ENCODE results near the gene OPTC. TPM values are rescaled to one million over a fixed set of nuclear protein-coding genes. Genes with fewer than 3 reads are reported as not detected.

OPTC gene
- total RNA-seq, 1 experiment from 2014 or later: not detected

DNA sequence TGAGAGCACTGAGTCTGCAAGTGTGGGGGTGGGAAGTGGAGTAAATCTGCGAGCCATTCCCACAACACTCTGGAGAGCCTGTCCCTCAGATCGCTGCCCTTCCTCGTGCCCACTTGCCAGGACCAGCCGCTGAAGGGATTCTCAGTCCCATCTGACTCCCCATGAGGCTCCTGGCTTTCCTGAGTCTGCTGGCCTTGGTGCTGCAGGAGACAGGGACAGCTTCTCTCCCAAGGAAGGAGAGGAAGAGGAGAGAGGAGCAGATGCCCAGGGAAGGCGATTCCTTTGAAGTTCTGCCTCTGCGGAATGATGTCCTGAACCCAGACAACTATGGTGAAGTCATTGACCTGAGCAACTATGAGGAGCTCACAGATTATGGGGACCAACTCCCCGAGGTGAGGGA lies 1.9 kb downstream of the OPTC start:
- Histone ChIP-seq H3K9me3 (ENCODE audit: control insufficient read depth in 1 of 2, insufficient read depth in 1 of 2, low read depth in 1 of 2, low read length in 2 of 2) (no peaks in the 10 kb centered on the region), H3K79me2 (ENCODE audit: insufficient read depth, low read length) (no peaks in the 10 kb centered on the region), H3K4me2 (ENCODE audit: low read length) (no peak overlapping the region), H3K4me1 (ENCODE audit: control insufficient read depth in 1 of 2, insufficient read depth in 2 of 2, low read length in 2 of 2) (no peaks in the 10 kb centered on the region), H3K36me3 (ENCODE audit: control insufficient read depth in 1 of 2, insufficient read depth in 2 of 2, low read length in 2 of 2) (no peaks in the 10 kb centered on the region), H3K27me3 (ENCODE audit: insufficient read depth, low read length) (no peaks in the 10 kb centered on the region), H3K27ac (ENCODE audit: low read depth, low read length) (no peak overlapping the region), H3K9me2 (ENCODE audit: insufficient read depth) (no peaks in the 10 kb centered on the region), H3K9ac (ENCODE audit: low read length) (no peak overlapping the region), H3K4me3 (replicated peaks in 1 of 2; ENCODE audit: low read depth in 1 of 2, low read length in 2 of 2) (no peak overlapping the region), H2AFZ (ENCODE audit: low read depth, low read length, poor library complexity, severe bottlenecking) (no peak overlapping the region), H4K20me1 (ENCODE audit: insufficient read depth) (no peaks in the 10 kb centered on the region)
- BruUV-seq (replicated peaks): no TSS peak
- RAD21 ChIA-PET (ENCODE audit: low non-redundant PET in 1 of 2, low total read pairs in 2 of 2, uncharacterized antibody in 2 of 2, unreplicated experiment in 2 of 2): no interaction called here
- DNase-seq (ENCODE audit: low read depth, low spot score) (no peak), ATAC-seq (no peak)
- POLR2A ChIA-PET: no interaction called here
- CTCF ChIA-PET: no interaction called here
- TF ChIP-seq, protein P1, sequence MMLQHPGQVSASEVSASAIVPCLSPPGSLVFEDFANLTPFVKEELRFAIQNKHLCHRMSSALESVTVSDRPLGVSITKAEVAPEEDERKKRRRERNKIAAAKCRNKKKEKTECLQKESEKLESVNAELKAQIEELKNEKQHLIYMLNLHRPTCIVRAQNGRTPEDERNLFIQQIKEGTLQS (IDR thresholded peaks at IDR 0.05): no peak
- intact Hi-C loops (cut with micrococcal nuclease): no loop called here

DNA sequence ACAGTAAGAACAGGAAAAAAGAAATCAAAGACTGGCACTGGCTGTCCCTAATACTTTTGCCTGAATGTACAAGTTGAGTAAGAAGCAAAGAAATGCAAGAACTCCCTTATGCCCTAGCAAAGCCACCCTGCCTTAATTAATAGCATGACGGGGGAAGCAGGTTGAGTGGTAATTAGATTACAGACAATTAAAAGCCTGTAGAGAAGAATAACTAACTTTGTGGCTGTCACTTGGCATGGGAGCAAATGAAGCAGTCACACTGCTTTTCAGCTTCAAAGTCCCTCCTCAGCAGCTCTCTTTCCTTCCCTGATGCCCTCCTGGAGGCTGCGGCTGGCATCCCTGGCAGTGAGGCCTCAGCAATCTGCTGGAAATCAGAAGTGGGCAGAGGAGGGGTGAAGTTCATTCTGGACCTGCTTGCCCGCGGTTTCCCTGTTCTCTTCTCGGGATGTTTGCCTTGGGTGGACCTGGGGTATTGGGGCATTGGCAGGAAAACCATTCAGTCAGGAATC lies 3.4 kb downstream of the OPTC start:
- BruUV-seq (replicated peaks): no TSS peak
- no peaks in the 10 kb centered on the region for H3K9me3 ChIP-seq (ENCODE audit: control insufficient read depth in 1 of 2, insufficient read depth in 1 of 2, low read depth in 1 of 2, low read length in 2 of 2)
- intact Hi-C loops (cut with micrococcal nuclease): no loop called here
- DNase-seq (ENCODE audit: low read depth, low spot score) (no peak), ATAC-seq (no peak)
- no peaks in the 10 kb centered on the region for H4K20me1 ChIP-seq (ENCODE audit: insufficient read depth)
- H3K4me3 ChIP-seq (replicated peaks in 1 of 2; ENCODE audit: low read depth in 1 of 2, low read length in 2 of 2): no peak overlapping the region
- H2AFZ ChIP-seq (ENCODE audit: low read depth, low read length, poor library complexity, severe bottlenecking): no peak overlapping the region
- H3K9me2 ChIP-seq (ENCODE audit: insufficient read depth): no peaks in the 10 kb centered on the region
- H3K79me2 ChIP-seq (ENCODE audit: insufficient read depth, low read length): no peaks in the 10 kb centered on the region
- H3K36me3 ChIP-seq (ENCODE audit: control insufficient read depth in 1 of 2, insufficient read depth in 2 of 2, low read length in 2 of 2): no peaks in the 10 kb centered on the region
- H3K27me3 ChIP-seq (ENCODE audit: insufficient read depth, low read length): peaks cover 3% of the 10 kb centered on the region; the same call in 1 of the 2 replicates
- RAD21 ChIA-PET (ENCODE audit: low non-redundant PET in 1 of 2, low total read pairs in 2 of 2, uncharacterized antibody in 2 of 2, unreplicated experiment in 2 of 2): no interaction called here
- no peaks in the 10 kb centered on the region for H3K4me1 ChIP-seq (ENCODE audit: control insufficient read depth in 1 of 2, insufficient read depth in 2 of 2, low read length in 2 of 2)
- POLR2A ChIA-PET: no interaction called here
- H3K4me2 ChIP-seq (ENCODE audit: low read length): no peak overlapping the region
- CTCF ChIA-PET: interaction anchor here (0.6 to 1.6 kb wide), 2 partner anchors 9 to 224 kb away, joined by 3 to 4 read pairs; no protein-coding TSS in a partner anchor
- H3K9ac ChIP-seq (ENCODE audit: low read length): no peak overlapping the region
- H3K27ac ChIP-seq (ENCODE audit: low read depth, low read length): no peak overlapping the region
- TF ChIP-seq, protein P2, sequence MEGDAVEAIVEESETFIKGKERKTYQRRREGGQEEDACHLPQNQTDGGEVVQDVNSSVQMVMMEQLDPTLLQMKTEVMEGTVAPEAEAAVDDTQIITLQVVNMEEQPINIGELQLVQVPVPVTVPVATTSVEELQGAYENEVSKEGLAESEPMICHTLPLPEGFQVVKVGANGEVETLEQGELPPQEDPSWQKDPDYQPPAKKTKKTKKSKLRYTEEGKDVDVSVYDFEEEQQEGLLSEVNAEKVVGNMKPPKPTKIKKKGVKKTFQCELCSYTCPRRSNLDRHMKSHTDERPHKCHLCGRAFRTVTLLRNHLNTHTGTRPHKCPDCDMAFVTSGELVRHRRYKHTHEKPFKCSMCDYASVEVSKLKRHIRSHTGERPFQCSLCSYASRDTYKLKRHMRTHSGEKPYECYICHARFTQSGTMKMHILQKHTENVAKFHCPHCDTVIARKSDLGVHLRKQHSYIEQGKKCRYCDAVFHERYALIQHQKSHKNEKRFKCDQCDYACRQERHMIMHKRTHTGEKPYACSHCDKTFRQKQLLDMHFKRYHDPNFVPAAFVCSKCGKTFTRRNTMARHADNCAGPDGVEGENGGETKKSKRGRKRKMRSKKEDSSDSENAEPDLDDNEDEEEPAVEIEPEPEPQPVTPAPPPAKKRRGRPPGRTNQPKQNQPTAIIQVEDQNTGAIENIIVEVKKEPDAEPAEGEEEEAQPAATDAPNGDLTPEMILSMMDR (IDR thresholded peaks at IDR 0.05 in 2 of 3, conservative IDR thresholded peaks at IDR 0.05 in 1 of 3; ENCODE audit: borderline replicate concordance in 1 of 3, insufficient read depth in 1 of 3, low read depth in 2 of 3, low read length in 2 of 3): no peak
- no peak for TF ChIP-seq SP1 (IDR thresholded peaks at IDR 0.05; ENCODE audit: low read depth)
- no peak for TF ChIP-seq CEBPB (IDR thresholded peaks at IDR 0.05; ENCODE audit: low read depth)
- no peak for TF ChIP-seq RAD21 (IDR thresholded peaks at IDR 0.05; ENCODE audit: low read depth)
- TF ChIP-seq POLR2A (IDR thresholded peaks at IDR 0.05; ENCODE audit: borderline replicate concordance, extremely low read depth, insufficient read depth, insufficient read length): no peak
- no peak for TF ChIP-seq SRF (IDR thresholded peaks at IDR 0.05; ENCODE audit: low read depth)
- no peak for TF ChIP-seq EZH2 (IDR thresholded peaks at IDR 0.05)
- no peak for TF ChIP-seq ELF1 (IDR thresholded peaks at IDR 0.05; ENCODE audit: borderline replicate concordance, low read depth)
- no peak for TF ChIP-seq JUND (IDR thresholded peaks at IDR 0.05)
- TF ChIP-seq, protein P1 (IDR thresholded peaks at IDR 0.05): no peak
- TF ChIP-seq SIN3A (IDR thresholded peaks at IDR 0.05; ENCODE audit: low read depth): no peak
- TF ChIP-seq EZH2phosphoT487 (IDR thresholded peaks at IDR 0.05; ENCODE audit: borderline replicate concordance): no peak
- no peak for TF ChIP-seq MAX (IDR thresholded peaks at IDR 0.05)
- no peak for TF ChIP-seq ZFX (IDR thresholded peaks at IDR 0.05)
- TF ChIP-seq, protein P3, sequence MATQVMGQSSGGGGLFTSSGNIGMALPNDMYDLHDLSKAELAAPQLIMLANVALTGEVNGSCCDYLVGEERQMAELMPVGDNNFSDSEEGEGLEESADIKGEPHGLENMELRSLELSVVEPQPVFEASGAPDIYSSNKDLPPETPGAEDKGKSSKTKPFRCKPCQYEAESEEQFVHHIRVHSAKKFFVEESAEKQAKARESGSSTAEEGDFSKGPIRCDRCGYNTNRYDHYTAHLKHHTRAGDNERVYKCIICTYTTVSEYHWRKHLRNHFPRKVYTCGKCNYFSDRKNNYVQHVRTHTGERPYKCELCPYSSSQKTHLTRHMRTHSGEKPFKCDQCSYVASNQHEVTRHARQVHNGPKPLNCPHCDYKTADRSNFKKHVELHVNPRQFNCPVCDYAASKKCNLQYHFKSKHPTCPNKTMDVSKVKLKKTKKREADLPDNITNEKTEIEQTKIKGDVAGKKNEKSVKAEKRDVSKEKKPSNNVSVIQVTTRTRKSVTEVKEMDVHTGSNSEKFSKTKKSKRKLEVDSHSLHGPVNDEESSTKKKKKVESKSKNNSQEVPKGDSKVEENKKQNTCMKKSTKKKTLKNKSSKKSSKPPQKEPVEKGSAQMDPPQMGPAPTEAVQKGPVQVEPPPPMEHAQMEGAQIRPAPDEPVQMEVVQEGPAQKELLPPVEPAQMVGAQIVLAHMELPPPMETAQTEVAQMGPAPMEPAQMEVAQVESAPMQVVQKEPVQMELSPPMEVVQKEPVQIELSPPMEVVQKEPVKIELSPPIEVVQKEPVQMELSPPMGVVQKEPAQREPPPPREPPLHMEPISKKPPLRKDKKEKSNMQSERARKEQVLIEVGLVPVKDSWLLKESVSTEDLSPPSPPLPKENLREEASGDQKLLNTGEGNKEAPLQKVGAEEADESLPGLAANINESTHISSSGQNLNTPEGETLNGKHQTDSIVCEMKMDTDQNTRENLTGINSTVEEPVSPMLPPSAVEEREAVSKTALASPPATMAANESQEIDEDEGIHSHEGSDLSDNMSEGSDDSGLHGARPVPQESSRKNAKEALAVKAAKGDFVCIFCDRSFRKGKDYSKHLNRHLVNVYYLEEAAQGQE (IDR thresholded peaks at IDR 0.05; ENCODE audit: low read depth): no peak
- TF ChIP-seq TCF7L2 (IDR thresholded peaks at IDR 0.05; ENCODE audit: borderline replicate concordance, extremely low read depth, insufficient read depth, insufficient read length): no peak
